Activated CD4-positive, CD25-positive, alpha-beta regulatory T cell treated with anti-CD3 and anti-CD28 coated beads, Interleukin-2, amount 50 U/mL, for 16 hours (primary cell): ENCODE data around the gene ZNF33B.
"Not testable (repeated sequence)": the region's sequence is repeated elsewhere in the genome, so short reads cannot be mapped to it uniquely, and the experiment has no call there.

Source experiments
- DNase-seq: peaks from one replicate; pipeline ENCODE4 v3.0.0-alpha.2; 2020; ENCODE audit warnings: low read depth, low spot score

The ZNF33B gene

DNA sequence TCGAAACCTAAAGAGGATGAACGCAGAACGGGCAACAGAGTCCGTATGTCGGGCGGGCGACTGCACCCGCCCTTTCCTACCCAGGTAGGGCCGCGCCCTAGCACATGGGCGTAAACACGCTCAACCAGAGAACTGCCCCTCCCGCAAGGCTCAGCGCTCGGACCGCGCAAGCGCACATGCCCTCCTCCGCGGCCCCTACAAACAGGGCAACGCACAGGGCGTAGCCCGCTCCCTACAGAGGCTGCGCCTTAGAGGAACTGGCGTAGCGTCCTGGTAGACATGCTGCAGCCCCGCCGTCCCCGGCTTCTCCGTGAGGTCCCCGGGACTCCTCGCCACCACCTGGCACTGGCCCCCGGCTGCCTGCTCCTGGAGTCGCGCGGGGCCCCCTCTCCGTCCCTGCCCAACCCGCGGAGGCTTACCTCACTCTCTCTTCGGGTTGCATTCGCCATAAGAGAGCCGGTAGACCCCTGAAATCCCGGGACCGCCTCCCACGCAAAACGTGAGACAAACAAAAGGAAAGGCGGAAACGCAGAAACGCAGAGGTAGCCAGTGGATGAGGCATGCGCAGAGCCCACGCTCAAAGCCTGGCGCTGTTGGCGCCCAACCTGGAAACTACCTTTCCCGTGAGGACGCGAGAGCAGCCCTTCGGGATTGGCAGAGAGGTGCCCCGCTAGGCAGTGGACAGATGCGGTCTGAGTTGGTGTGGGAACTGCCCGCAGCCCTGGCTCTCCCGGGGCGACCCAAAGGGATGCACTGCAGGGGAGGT lies at the start of gene ZNF33B:
ZNF33B (minus strand) TSS at position 516 of the 766 bp plus-strand sequence. CDS start 1,642 bp downstream, outside the sequence.
- peak; percentile 89 for DNase-seq

- no peak for DNase-seq
Observed at GRCh38 chr10:42684517-42684916, 46.1 kb upstream of the ZNF33B start.

DNA sequence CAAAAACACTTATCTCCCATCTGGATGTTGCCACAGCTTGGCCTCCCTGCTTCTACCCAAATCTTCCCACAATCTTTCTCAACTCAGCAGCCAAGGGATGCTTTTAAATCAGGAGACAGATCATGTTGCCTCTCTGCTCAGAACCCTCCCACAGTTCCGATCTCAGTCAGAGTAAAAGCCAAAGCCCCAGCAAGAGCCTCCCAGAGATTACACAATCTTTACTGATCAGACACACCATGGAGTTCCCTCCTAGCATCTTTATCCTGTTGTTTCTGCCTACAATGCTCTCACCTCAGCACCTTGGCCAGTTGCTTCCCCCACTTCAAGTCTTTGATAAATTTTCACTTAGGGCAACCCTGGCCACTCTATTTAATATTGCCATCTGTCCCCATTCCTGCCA lies 41.9 kb upstream of the ZNF33B start:
- no peak for DNase-seq

DNA sequence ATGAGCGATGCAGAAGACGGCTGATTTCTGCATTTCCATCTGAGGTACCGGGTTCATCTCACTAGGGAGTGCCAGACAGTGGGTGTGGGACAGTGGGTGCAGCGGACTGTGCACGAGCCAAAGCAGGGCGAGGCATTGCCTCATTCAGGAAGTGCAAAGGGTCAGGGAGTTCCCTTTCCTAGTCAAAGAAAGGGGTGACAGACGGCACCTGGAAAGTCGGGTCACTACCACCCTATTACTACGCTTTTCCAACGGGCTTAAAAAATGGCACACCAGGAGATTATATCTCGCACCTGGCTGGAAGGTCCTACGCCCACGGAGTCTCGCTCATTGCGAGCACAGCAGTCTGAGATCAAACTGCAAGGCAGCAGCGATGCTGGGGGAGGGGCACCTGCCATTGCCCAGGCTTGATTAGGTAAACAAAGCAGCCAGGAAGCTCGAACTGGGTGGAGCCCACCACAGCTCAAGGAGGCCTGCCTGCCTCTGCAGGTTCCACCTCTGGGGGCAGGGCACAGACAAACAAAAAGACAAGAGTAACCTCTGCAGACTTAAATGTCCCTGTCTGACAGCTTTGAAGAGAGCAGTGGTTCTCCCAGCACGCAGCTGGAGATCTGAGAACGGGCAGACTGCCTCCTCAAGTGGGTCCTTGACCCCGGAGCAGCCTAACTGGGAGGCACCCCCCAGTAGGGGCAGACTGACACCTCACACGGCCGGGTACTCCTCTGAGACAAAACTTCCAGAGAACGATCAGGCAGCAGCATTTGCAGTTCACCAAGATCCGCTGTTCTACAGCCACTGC lies 27.0 kb upstream of the ZNF33B start:
- not testable (repeated sequence) for DNase-seq

GRCh38 chr10:42654419-42654818 lies 16.0 kb upstream of the ZNF33B start:
- no peak for DNase-seq

- no peak for DNase-seq
Observed at GRCh38 chr10:42652858-42653257, 14.5 kb upstream of the ZNF33B start.

- no peak for DNase-seq
Observed at GRCh38 chr10:42650374-42650773, 12.0 kb upstream of the ZNF33B start.

DNA sequence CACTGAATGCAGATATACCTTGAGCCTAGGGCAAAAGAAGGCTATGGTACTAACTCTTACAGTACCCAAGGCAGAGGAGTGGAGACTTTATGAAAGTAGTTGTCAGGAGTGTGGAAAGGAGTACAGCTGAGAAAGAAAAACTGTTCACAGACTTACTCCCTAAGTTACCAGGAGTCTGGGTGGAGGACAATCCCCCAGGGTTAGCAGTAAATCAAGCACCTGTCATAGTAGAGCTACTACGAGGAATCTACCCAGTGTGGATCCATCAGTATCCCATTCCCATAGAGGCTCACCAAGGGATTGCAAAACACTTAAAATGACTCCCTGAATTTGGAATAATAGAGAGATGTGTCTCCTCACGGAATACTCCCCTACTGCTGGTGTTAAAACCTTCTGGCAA lies 10.1 kb upstream of the ZNF33B start:
- no peak for DNase-seq

GRCh38 chr10:42646687-42647640 lies 8.6 kb upstream of the ZNF33B start:
- DNase-seq = no peak

GRCh38 chr10:42646214-42646613 lies 7.8 kb upstream of the ZNF33B start:
- DNase-seq = no peak

DNA sequence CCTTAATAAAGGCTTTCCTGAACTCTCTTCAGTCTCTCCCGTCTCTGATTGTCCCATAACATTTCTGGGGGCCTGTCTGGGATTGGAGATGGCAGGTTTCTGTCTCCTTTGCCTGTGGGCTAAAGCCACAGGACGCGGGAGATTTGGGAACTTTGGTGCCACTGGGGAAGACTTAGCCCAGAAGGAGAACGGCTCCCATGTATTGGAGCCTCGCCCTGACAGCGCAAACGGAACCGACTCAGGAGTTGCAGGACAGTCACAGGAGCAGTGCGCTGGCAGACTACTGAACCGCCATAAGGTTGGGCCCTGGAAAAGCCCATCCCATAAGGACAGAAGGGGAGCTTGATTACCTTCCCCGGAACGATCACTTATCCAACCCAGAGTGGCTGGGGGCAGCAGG lies 7.1 kb upstream of the ZNF33B start:
- DNase-seq = no peak

DNA sequence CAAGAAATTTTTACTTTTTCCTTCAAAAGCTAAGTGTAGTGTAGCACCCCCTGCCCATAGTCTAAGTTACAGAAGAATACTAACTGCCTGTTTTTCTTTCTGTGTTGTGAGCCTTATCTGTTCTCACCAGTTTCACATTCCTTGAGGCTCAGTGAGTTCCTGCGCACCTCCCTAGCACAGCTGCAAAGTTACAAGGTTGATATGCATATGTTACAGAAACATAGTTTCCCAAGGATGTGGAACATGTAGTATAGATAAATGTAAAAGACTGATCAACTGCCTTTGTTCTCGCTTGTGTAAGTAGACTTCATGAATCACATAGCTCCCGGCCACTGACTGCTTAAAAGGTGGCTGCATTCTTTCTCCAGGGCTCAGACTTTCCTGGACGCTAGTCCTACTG lies 6.7 kb upstream of the ZNF33B start:
- DNase-seq = no peak

- no peak for DNase-seq
Observed at GRCh38 chr10:42640610-42641229, 2.4 kb upstream of the ZNF33B start.

- DNase-seq = no peak
Observed at GRCh38 chr10:42638821-42639270, 476 bp upstream of the ZNF33B start.

GRCh38 chr10:42637648-42638054 lies 719 bp downstream of the ZNF33B start:
- no peak for DNase-seq

DNA sequence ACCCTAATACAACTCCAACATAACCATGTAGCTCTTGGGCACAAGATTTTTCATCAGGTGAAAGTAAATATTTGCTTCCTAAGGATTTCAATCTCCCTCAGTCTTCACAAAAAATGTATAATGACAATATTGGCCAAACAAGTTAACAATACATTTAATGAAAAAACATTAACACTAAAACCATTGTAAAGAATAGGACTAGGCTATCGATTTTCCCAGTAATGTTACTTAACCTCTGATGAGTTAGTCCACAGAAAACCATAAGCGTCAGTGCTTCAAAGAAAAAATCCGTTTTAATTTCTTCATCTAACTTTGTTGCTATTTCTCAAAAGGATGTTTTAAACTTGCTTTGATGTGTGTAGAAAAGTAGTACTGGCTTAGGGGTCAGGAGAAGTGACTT lies 1.2 kb downstream of the ZNF33B start:
- no peak for DNase-seq

GRCh38 chr10:42635098-42635497 lies 3.3 kb downstream of the ZNF33B start:
- DNase-seq = no peak

DNA sequence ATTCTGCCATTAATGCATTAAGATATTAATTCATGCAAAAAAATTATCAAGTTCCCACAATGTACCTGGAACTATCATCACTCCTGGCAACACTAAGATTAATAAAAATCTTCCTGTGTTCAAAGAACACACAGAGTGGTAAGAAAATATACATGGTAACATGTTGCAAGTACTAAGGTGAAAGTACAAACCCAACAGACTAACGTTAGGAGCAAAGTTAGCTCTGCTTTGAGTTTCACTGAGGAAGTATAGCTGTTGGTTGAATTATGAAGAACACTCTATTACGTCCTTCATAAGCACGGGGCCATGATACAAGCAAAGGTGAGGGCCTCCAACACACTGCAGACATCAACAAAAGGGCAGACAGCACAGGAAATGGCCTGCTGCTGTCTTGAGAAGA lies 5.8 kb downstream of the ZNF33B start:
- DNase-seq = no peak

DNA sequence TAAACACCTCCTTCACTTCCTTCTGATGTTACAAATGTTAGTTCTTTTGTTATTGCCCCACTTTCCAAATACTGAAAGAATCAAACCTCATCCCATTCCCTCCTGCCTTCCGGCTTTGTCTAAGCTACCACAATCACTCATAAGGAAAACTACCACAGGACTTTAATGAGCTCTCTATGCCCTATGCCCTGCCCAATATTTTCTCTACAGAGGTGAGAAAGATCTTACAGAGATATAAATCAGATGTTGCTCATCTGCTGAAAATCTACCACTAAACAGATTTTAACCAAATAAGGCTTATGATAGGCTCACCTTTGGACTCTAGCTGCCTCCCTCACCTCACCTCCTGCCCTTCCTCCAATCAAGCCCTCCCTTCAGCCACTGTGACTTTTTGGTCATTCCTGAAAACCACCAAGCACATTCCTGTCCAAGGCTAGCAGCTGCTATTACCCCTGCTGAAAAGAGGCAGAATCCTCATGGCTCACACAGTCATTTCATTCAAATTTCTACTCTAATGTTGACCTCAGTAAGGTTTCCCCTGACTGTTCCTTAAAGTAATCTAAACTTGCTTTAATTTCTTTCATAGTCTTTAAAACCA lies 7.7 kb downstream of the ZNF33B start:
- no peak for DNase-seq

GRCh38 chr10:42623929-42624328 lies 14.4 kb downstream of the ZNF33B start:
- no peak for DNase-seq

DNA sequence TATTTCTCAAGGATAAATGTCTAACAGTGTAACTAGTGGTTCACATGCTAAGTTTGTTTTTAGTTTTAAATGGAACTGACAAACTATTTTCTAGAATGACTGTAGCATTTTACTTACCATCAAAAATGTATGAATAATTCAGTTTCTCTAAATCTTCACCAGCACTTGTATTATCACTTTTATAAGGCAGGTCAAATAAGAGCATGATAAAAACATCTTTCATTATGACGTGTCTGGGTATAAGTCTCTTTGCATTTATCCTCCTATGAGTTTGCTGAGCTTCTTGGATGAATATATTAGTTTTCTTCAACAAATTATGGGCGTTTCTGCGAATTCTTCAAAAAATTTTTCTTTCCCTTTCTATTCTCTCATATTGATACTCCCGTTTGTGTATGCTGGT lies 19.9 kb downstream of the ZNF33B start:
- no peak for DNase-seq
